Measurements from ENCODE around the gene PIK3CG. TPM values are rescaled to one million over a fixed set of nuclear protein-coding genes. Genes with fewer than 3 reads are reported as not detected.
"Not testable (repeated sequence)": the region's sequence is repeated elsewhere in the genome, so short reads cannot be mapped to it uniquely, and the experiment has no call there.

The PIK3CG gene
- total RNA-seq, 1 donor from 2014 or later: not detected

DNA sequence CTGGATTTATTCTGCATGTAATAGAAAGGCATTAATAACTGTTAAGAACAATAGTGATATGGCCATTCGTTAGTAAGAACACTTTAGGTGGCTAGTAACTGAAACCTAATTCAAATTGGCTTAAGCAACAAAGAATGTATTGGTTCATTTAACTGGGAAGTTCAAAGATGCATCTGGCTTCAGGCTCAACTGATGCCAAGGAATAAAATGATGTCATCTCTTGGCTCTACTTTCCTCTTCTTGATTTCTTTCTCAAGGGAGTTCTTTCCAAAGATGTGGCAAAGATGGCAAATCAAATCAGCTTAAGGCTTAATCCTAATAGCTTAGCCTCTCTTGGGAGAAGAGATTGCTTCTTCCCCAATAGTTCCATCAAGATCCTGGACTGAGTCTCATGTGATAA lies 51.6 kb downstream of the PIK3CG start:
- no peaks in the 10 kb centered on the region for H3K27me3 ChIP-seq (ENCODE audit: control insufficient read depth, insufficient read depth, low read length)
- no peak for FAIRE-seq
- no peaks in the 10 kb centered on the region for H3K36me3 ChIP-seq (ENCODE audit: control insufficient read depth, insufficient read depth, low read length)
- no peak overlapping the region for H3K4me3 ChIP-seq (ENCODE audit: low read depth, low read length)
- no peak for TF ChIP-seq CTCF (IDR thresholded peaks at IDR 0.05; ENCODE audit: insufficient read depth, low read length, severe bottlenecking)
- no peak for DNase-seq (ENCODE audit: low read depth)

- Histone ChIP-seq H3K36me3 (ENCODE audit: control insufficient read depth, insufficient read depth, low read length) (no peaks in the 10 kb centered on the region), H3K4me3 (ENCODE audit: low read depth, low read length) (no peak overlapping the region), H3K27me3 (ENCODE audit: control insufficient read depth, insufficient read depth, low read length) (no peaks in the 10 kb centered on the region)
- no peak for TF ChIP-seq CTCF (IDR thresholded peaks at IDR 0.05; ENCODE audit: insufficient read depth, low read length, severe bottlenecking)
- FAIRE-seq: no peak
- DNase-seq (ENCODE audit: low read depth): no peak
Observed at GRCh38 chr7:106918991-106919390, 53.9 kb downstream of the PIK3CG start.

DNA sequence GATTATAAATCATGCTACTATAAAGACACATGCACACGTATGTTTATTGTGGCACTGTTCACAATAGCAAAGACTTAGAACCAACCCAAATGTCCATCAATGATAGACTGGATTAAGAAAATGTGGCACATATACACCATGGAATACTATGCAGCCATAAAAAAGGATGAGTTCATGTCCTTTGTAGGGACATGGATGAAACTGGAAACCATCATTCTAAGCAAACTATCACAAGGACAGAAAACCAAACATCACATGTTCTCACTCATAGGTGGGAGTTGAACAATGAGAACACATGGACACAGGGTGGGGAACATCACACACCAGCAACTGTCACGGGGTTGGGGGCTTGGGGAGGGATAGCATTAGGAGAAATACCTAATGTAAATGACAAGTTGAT lies 59.4 kb downstream of the PIK3CG start:
- not testable (repeated sequence) for DNase-seq (ENCODE audit: low read depth); H3K36me3 ChIP-seq (ENCODE audit: control insufficient read depth, insufficient read depth, low read length); FAIRE-seq; H3K4me3 ChIP-seq (ENCODE audit: low read depth, low read length); H3K27me3 ChIP-seq (ENCODE audit: control insufficient read depth, insufficient read depth, low read length)

GRCh38 chr7:106926892-106927291 lies 61.8 kb downstream of the PIK3CG start:
- H3K27me3 ChIP-seq (ENCODE audit: control insufficient read depth, insufficient read depth, low read length): no peaks in the 10 kb centered on the region
- no peak for TF ChIP-seq CTCF (IDR thresholded peaks at IDR 0.05; ENCODE audit: insufficient read depth, low read length, severe bottlenecking)

GRCh38 chr7:106927536-106927935 lies 62.5 kb downstream of the PIK3CG start:
- H3K4me3 ChIP-seq (ENCODE audit: low read depth, low read length): no peak overlapping the region
- FAIRE-seq (no peak), DNase-seq (ENCODE audit: low read depth) (no peak)
- no peaks in the 10 kb centered on the region for H3K36me3 ChIP-seq (ENCODE audit: control insufficient read depth, insufficient read depth, low read length)
- no peak for TF ChIP-seq CTCF (IDR thresholded peaks at IDR 0.05; ENCODE audit: insufficient read depth, low read length, severe bottlenecking)
- no peaks in the 10 kb centered on the region for H3K27me3 ChIP-seq (ENCODE audit: control insufficient read depth, insufficient read depth, low read length)

More at GRCh38 chr7:106926892-106927291, 61.8 kb downstream of the PIK3CG start:
- DNase-seq (ENCODE audit: low read depth) (no peak), FAIRE-seq (no peak)
- Histone ChIP-seq H3K36me3 (ENCODE audit: control insufficient read depth, insufficient read depth, low read length) (no peaks in the 10 kb centered on the region), H3K4me3 (ENCODE audit: low read depth, low read length) (no peak overlapping the region)

DNA sequence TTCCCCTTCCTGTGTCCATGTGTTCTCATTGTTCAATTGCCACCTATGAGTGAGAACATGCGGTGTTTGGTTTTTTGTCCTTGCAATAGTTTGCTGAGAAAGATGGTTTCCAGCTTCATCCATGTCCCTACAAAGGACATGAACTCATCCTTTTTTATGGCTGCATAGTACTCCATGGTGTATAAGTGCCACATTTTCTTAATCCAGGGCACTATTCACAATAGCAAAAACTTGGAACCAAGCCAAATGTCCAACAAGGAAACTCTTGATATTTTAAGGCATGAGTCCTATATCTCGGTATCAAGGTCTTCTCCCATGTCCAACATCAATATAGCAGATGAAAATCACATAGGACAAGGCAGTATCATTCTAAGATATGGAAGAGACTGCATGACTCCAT lies 64.5 kb downstream of the PIK3CG start:
- not testable (repeated sequence) for DNase-seq (ENCODE audit: low read depth); H3K27me3 ChIP-seq (ENCODE audit: control insufficient read depth, insufficient read depth, low read length); H3K36me3 ChIP-seq (ENCODE audit: control insufficient read depth, insufficient read depth, low read length); FAIRE-seq; H3K4me3 ChIP-seq (ENCODE audit: low read depth, low read length)

GRCh38 chr7:106936236-106936635 lies 71.2 kb downstream of the PIK3CG start:
- H3K36me3 ChIP-seq (ENCODE audit: control insufficient read depth, insufficient read depth, low read length): no peaks in the 10 kb centered on the region
- no peaks in the 10 kb centered on the region for H3K27me3 ChIP-seq (ENCODE audit: control insufficient read depth, insufficient read depth, low read length)
- TF ChIP-seq CTCF (IDR thresholded peaks at IDR 0.05; ENCODE audit: insufficient read depth, low read length, severe bottlenecking): no peak
- no peak for FAIRE-seq
- DNase-seq (ENCODE audit: low read depth): no peak
- no peak overlapping the region for H3K4me3 ChIP-seq (ENCODE audit: low read depth, low read length)

DNA sequence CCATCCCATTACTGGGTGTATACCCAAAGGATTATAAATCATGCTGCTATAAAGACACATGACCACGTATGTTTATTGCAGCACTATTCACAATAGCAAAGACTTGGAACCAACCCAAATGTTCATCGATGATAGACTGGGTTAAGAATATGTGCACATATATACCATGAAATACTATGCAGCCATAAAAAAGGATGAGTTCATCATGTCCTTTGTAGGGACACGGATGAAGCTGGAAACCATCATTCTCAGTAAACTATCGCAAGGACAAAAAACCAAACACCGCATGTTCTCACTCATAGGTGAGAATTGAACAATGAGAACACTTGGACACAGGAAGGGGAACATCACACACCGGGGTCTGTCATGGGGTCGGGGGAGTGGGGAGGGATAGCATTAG lies 73.0 kb downstream of the PIK3CG start:
- not testable (repeated sequence) for H3K36me3 ChIP-seq (ENCODE audit: control insufficient read depth, insufficient read depth, low read length); H3K4me3 ChIP-seq (ENCODE audit: low read depth, low read length); H3K27me3 ChIP-seq (ENCODE audit: control insufficient read depth, insufficient read depth, low read length); DNase-seq (ENCODE audit: low read depth); FAIRE-seq
